Measurements from ENCODE around the gene CFAP46. TPM values are rescaled to one million over a fixed set of nuclear protein-coding genes. Genes with fewer than 3 reads are reported as not detected.

CFAP46 gene
- total and polyA plus RNA-seq, 9 of the 15 experiments (the other 6 are each of a cell fraction or from before 2014, with no cell fraction given), result not detected

DNA sequence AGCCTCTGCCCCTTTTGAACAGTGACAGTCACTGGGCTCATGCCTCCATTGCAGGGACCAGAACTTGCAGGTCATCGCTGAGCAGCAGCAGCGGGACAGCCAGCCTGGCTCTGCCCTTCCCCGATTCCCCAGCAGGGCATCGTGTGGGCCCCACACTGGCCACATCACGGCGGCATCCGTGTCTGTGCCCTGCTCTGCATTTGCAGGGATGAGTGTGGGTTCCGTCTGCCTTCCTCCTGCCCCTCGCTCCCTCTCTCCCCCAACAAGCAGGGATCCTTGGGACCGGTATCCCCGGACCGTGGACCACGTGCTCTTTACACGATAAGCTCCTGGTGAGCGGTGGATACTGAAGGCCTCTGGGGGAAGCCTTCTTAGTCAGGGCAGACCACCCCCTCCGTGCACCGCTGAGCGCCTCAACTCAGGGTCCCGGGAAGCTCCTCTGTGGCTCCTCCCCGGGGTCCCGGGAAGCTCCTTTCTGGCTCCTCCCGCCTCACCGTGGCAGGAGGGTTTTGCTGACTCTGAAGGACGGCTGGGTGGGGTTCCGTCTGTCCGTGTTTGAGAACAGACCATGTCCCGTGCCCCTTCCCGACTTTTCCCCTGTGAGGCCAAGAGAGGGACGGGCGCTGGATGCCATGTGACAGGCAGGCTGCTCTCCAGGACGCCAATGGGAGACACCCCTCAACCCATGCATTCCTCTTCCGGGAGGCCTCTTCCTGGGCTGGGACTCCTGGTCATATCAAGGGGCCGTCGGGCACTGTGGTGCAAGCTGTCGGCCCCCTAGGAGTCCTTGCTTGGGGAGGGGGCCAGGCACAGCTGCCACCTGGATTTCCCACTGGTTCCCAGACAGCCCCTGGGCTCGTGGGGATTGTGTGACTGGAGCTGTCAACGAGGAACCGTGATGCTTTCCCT lies 132.9 kb downstream of the CFAP46 start (continued):
- TF ChIP-seq KLF1 (tag; IDR thresholded peaks at IDR 0.05), result no peak

DNA sequence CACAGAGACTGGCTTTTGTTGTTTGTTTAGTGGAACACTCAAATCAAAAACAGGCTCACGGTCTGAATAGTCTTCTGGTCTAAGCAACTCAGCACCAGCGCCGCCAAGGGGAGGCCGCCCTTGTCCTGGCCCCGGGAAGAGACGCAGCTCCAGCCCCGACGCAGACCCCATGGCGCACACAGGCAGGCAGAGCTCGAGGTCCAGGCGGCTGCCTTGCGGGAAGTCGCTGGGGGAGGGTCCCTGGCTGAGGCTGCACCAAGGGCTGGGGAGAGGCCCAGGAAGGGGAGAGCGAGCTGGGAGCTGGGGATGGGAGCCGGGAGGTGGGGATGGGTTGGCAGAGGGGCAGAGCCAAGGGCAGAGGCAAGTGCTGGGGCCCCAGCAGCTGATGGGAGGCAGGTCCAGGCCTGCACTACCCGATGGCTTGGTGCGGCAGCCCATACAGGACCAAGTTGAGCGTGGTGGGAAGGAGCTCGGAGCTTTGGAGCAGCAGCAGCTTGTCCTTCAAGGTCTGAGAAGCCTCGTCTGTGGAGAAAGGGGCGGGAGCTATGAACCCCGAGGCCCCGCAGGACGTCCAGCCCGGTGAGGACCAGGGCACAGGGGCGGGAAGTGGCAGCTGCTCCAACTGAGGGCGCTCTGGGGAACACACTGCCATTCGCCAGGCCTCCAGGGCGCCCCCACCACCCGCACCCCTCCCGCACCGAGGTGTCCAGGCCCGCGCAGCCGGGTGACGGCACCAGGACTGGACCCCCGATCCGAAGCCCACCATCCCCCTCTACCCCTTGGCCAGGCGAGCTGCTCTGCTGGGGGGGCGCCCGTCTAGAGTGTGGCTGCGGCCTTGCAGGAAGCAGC lies 133.8 kb downstream of the CFAP46 start:
- Histone ChIP-seq H2AFZ (ENCODE audit: low read depth, low read length) (no peak overlapping the region), H4K20me1 (replicated peaks; ENCODE audit: control insufficient read depth, insufficient read depth, low read length) (no peaks in the 10 kb centered on the region), H3K27ac (ENCODE audit: extremely low read depth, low read depth, low read length) (no peak overlapping the region), H3K9ac (ENCODE audit: insufficient read depth in 1 of 2, low read depth in 2 of 2, low read length in 2 of 2) (no peak overlapping the region), H3K36me3 (ENCODE audit: control insufficient read depth, insufficient read depth, low read length) (no peaks in the 10 kb centered on the region), H3K9me3 (replicated peaks; ENCODE audit: control insufficient read depth, insufficient read depth, low read depth, low read length) (no peaks in the 10 kb centered on the region), H3K4me2 (ENCODE audit: insufficient read depth, low read length) (no peak overlapping the region), H3K27me3 (ENCODE audit: control insufficient read depth in 2 of 2, insufficient read depth in 2 of 2, low read length in 2 of 2) (peaks cover 0 to 25% of the 10 kb centered on the region in 2 experiments; a peak in 2 of 5 replicates), H3K4me3 (no peak overlapping the region), H3K9me1 (ENCODE audit: control insufficient read depth, insufficient read depth, low read length) (no peaks in the 10 kb centered on the region), H3K4me1 (replicated peaks in 1 of 2; ENCODE audit: control insufficient read depth in 2 of 2, insufficient read depth in 2 of 2, low read length in 2 of 2) (peaks cover 0 to 18% of the 10 kb centered on the region in 2 experiments; a peak in 2 of 5 replicates), H3K79me2 (ENCODE audit: control insufficient read depth, insufficient read depth, low read length) (no peaks in the 10 kb centered on the region)
- ATAC-seq, result no peak; the same call in 2 of the 3 replicates
- no TSS peak for BruUV-seq (replicated peaks)
- no peak for FAIRE-seq
- intact Hi-C loops (cut with micrococcal nuclease) (no loop called here), in situ Hi-C loops (cut with MboI) (no loop called here)
- DNase-seq (ENCODE audit: extremely low read depth in 1 of 4, low spot score in 3 of 4), result no peak
- POLR2A ChIA-PET, result no interaction called here
- WGBS (ENCODE audit: insufficient coverage, low coverage, missing lambda C conversion rate), result 20% methylated on average over 8 of the region's 42 CpGs
- CTCF ChIA-PET (ENCODE audit: low intra/inter-chr PET ratio), result no interaction called here
- TF ChIP-seq HDAC1 (IDR thresholded peaks at IDR 0.05) (no peak), CAMTA2 (CRISPR knock-in tag; conservative IDR thresholded peaks at IDR 0.05) (no peak), TGIF2 (CRISPR knock-in tag; IDR thresholded peaks at IDR 0.05) (no peak), EP300 (IDR thresholded peaks at IDR 0.05; ENCODE audit: low read length) (no peak), ZBTB17 (CRISPR knock-in tag; IDR thresholded peaks at IDR 0.05) (no peak), CHD4 (IDR thresholded peaks at IDR 0.05; ENCODE audit: insufficient read depth, insufficient replicate concordance, low read depth, low read length, poor library complexity, severe bottlenecking) (no peak), TEAD4 (IDR thresholded peaks at IDR 0.05; ENCODE audit: low read length) (no peak), TEAD4 (CRISPR knock-in tag; IDR thresholded peaks at IDR 0.05; ENCODE audit: borderline replicate concordance) (no peak), THRAP3 (IDR thresholded peaks at IDR 0.05; ENCODE audit: borderline replicate concordance) (no peak), ZNF239 (CRISPR knock-in tag; IDR thresholded peaks at IDR 0.05) (no peak), CREM (IDR thresholded peaks at IDR 0.05; ENCODE audit: low read depth) (no peak), FOXJ2 (tag; IDR thresholded peaks at IDR 0.05) (no peak), ZNF583 (CRISPR knock-in tag; IDR thresholded peaks at IDR 0.05) (no peak), CTBP1 (IDR thresholded peaks at IDR 0.05; ENCODE audit: borderline replicate concordance) (no peak)
- TF ChIP-seq, protein P1, sequence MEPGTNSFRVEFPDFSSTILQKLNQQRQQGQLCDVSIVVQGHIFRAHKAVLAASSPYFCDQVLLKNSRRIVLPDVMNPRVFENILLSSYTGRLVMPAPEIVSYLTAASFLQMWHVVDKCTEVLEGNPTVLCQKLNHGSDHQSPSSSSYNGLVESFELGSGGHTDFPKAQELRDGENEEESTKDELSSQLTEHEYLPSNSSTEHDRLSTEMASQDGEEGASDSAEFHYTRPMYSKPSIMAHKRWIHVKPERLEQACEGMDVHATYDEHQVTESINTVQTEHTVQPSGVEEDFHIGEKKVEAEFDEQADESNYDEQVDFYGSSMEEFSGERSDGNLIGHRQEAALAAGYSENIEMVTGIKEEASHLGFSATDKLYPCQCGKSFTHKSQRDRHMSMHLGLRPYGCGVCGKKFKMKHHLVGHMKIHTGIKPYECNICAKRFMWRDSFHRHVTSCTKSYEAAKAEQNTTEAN (CRISPR knock-in tag; IDR thresholded peaks at IDR 0.05), result no peak
- TF ChIP-seq, protein P2, sequence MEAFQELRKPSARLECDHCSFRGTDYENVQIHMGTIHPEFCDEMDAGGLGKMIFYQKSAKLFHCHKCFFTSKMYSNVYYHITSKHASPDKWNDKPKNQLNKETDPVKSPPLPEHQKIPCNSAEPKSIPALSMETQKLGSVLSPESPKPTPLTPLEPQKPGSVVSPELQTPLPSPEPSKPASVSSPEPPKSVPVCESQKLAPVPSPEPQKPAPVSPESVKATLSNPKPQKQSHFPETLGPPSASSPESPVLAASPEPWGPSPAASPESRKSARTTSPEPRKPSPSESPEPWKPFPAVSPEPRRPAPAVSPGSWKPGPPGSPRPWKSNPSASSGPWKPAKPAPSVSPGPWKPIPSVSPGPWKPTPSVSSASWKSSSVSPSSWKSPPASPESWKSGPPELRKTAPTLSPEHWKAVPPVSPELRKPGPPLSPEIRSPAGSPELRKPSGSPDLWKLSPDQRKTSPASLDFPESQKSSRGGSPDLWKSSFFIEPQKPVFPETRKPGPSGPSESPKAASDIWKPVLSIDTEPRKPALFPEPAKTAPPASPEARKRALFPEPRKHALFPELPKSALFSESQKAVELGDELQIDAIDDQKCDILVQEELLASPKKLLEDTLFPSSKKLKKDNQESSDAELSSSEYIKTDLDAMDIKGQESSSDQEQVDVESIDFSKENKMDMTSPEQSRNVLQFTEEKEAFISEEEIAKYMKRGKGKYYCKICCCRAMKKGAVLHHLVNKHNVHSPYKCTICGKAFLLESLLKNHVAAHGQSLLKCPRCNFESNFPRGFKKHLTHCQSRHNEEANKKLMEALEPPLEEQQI (IDR thresholded peaks at IDR 0.05), result no peak
